HT-29 (cell line): ENCODE data around the gene IL1RAPL1. TPM values are rescaled to one million over a fixed set of nuclear protein-coding genes. Genes with fewer than 3 reads are reported as not detected.
"Not testable (repeated sequence)": the region's sequence is repeated elsewhere in the genome, so short reads cannot be mapped to it uniquely, and the experiment has no call there.

Experiments
- DNase-seq: peaks from one replicate; pipeline ENCODE4 v3.0.0-alpha.2; 2015; ENCODE audit warnings: low spot score
- total RNA-seq: library from RNA; depleted of rRNA; stranded (reverse); fragments of >200 nt; shearing (Covaris generic); gene quantifications from 2 replicates; pipeline ENCODE4 v1.2.3, GENCODE V29; 2014

The IL1RAPL1 gene
- total RNA-seq, 1 experiment from 2014 or later = 0.03 TPM

DNA sequence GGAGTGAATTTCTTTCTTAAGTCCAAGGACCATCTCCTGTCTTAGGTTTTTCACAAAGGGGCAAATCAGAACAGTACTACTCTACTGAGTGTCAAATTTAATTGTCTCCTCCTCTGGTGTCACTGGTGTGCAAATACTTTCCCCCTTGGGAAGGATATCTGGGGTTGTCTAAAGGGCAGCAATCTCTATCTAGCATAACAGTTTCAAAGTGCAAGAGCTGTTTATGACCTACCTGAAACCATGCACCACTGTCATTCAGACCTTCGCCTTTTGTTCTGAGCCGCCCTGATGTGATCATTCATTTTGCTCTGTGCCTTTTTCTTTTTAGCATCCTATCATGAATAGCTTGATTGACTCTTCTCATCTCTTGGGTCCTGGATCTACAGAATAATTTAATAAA lies 39.3 kb downstream of the IL1RAPL1 start:
- no peak for DNase-seq

- DNase-seq = no peak
These were observed 40.9 kb downstream of the IL1RAPL1 start for GRCh38 chrX:28628120-28628519.

DNA sequence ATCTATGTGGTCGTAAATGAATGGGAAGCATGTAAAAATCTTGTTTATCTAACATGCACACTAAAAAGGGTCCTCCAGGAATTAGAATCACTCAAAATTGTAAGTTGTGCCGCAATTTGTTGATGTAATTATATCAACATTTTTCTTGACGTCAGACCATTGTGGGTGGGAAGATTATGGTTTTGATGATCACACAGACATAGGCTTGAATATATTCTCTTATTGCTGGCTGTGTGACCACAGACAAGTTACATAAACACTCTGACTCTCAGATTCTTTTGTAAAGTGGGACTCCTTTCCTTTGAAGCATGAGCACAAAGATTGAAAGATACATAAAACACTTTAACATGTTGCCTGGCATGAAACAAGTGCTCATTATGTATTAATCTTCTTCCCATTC lies 51.5 kb downstream of the IL1RAPL1 start:
- DNase-seq = no peak

DNA sequence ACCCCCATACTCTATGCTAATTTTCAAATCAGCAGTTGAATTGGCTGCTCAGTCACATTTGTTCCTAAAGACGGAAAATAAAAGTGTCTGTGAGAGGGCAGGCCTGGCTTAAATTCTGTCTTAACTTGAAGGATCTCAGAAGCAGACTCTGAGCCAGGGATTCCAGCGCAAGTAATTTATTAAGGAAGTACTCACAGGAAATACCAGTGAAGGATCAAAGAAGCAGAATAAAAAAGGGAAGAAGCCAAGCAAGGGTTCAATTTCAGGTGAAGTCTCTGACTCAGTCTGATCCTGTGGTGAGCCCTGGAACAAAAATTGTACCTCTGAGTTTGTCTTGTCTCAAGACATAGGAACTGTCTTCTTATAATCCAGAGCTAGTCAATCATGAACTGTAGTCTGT lies 52.2 kb downstream of the IL1RAPL1 start:
- peak; percentile 6 for DNase-seq

DNA sequence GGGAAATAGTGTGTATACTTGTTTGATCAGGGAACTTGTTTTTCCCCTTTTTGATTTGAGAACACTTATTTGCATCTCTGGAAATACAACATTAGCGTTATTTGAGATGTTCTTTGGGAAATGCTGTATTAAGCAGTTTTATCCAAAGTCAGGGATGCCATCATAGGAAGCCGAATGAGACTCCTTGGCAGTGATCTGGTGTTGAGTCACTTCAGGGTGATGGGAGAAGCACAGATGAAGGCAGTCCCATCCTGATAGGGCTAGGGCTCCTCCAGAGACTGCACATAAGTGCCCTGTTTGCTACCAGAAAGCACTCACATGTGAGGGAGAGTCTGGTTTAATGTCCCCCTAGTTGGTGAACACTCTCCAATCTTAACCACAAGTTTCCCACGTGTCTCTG lies 62.3 kb downstream of the IL1RAPL1 start:
- no peak for DNase-seq

DNA sequence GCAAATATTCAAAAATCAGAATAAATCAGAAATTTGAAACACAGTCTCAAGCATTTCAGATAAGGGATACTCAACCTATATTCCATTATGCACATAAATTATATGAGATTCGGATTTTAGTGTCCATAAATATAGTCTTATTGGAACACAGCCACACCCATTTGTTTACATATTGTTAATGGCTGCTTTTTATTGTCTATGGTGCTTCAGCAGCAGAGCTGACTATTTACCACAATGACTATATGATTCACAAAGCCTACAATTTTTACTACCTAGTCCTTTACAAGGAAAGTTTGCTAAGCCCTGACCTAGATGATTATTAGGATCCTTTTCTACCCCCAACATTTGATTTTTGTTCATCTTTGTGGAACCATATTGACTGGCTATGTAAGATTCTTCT lies 63.9 kb downstream of the IL1RAPL1 start:
- DNase-seq = no peak

DNA sequence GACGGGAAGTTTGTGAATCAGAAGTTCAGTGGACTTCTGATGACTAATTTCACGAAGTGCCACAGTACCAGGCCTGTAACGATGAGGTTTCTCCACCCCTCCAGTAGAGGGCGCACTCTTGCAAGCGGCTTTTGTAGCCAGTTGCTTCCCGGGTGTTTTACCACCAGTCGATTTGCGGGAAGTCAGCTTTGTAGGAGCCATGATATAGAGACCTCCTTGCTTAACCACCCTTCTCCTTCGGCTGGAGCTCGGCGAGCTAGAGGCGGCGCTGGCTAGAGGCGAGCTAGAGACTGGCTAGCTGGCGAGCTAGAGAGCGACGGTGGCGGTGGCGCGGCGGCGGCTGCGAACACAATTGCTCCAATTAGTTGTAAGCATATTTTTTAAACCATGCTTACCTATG lies 72.0 kb downstream of the IL1RAPL1 start:
- DNase-seq = no peak

DNA sequence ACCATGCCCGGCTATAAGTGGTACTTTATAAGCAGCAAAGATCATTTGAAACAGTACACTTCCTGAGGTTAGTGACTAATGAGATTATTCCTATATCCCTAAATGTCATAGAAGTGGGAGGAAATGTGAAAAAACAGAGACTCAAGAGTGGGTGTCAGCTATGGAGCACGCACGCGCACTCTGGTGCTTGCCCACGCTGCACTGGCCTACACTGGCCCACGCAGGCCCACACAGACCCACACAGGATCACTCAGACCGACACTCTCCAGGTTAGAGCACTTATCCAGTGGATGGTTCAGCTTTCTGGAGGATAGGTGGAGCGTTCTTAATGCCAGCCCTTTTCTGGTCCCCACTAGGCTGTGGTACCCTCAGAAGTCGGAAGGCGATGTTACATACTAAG lies 78.5 kb downstream of the IL1RAPL1 start:
- no peak for DNase-seq

GRCh38 chrX:28668303-28668702 lies 81.1 kb downstream of the IL1RAPL1 start:
- no peak for DNase-seq

GRCh38 chrX:28668957-28669356 lies 81.7 kb downstream of the IL1RAPL1 start:
- no peak for DNase-seq

- no peak for DNase-seq
These were observed 82.8 kb downstream of the IL1RAPL1 start for GRCh38 chrX:28670074-28670473.

- no peak for DNase-seq
These were observed 87.9 kb downstream of the IL1RAPL1 start for GRCh38 chrX:28675173-28675572.

DNA sequence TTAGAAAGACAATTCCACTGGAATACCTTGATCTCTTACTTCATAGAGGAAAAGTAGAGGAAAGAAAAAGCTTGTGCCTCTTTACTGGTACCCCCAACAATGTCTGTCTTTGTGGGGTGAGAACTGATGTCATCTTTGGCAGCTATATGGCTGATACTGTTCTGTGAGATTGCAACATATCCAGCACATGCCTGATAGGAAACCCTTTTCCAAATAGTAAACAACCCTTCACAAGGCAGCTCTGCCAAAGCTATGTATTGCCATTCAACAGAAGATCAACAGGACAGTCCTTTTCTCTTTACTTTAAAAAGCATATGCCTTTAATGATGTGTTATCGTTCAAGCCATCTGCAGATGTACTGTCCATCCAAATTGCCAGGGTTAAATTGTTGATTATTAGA lies 105.9 kb downstream of the IL1RAPL1 start:
- DNase-seq = no peak

DNA sequence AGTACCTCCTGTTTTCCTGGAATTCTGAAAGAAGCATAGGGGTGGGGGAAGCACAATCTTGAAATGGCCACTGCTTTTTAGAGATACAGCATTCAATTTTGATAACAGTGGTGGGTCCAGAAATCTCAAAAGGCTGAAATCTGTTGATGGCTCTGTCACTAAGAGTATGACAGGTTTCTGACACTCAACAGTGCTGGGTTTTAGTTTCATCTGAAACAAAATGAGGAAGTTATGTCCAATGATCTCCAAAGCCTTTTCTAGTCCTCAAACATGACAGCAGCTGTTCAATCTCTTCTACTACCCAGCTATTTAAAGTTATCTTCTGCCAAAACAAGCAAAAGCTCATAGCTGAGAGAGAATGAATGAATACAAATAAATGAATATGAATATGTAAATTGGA lies 110.5 kb downstream of the IL1RAPL1 start:
- no peak for DNase-seq

GRCh38 chrX:28701222-28701621 lies 114.0 kb downstream of the IL1RAPL1 start:
- DNase-seq = no peak

DNA sequence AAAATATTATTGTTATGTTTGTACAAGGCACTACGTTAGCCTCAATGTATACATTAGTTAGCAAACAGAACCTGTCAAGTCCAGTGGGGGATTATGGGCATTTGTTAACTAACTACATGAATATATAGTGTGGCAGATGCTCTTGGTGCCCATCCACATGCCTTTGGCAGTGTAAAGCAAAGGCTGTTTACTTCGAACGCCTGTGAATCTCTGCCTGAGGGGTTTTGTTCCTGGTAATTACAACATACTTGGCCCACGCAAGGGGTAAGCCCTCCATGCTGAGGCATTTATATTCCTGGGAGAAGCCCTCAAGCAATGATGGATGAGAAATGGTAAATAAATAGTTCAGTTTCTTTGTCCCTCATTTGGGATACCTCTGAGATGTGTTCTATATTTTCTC lies 119.7 kb downstream of the IL1RAPL1 start:
- DNase-seq = no peak

GRCh38 chrX:28709421-28709820 lies 122.2 kb downstream of the IL1RAPL1 start:
- DNase-seq = no peak

GRCh38 chrX:28717864-28718263 lies 130.6 kb downstream of the IL1RAPL1 start:
- no peak for DNase-seq

GRCh38 chrX:28718450-28718849 lies 131.2 kb downstream of the IL1RAPL1 start:
- no peak for DNase-seq

GRCh38 chrX:28719620-28720019 lies 132.4 kb downstream of the IL1RAPL1 start:
- DNase-seq = no peak

GRCh38 chrX:28752330-28752729 lies 165.1 kb downstream of the IL1RAPL1 start:
- DNase-seq = no peak

GRCh38 chrX:28756175-28756574 lies 168.9 kb downstream of the IL1RAPL1 start:
- DNase-seq = no peak

- DNase-seq = no peak
These were observed 169.4 kb downstream of the IL1RAPL1 start for GRCh38 chrX:28756647-28757046.

DNA sequence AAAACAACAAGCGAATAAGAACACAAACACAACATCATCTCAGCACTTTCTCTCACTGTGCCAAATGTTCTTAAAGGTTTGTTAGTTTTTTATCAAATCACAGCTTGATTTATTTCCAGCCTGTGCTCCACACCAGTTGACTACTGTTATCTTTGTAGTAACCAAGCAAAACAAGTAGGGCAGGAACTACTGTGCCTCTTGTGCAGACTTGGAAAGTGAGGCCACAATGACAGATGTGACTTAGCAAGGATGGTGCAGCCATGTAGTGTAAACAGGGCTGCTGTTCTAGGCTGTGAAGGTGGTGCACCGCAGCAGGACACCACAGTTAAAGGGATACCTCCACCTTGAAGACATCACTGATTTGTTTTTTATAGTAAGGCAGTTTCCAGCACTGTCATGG lies 170.0 kb downstream of the IL1RAPL1 start:
- no peak for DNase-seq

- DNase-seq = not testable (repeated sequence)
These were observed 179.3 kb downstream of the IL1RAPL1 start for GRCh38 chrX:28766561-28766960.
